GM12872 (cell line): ENCODE results near the gene RBMS1.

Experiments used
- CTCF ChIP-seq: IDR thresholded peaks from 3 replicates; pipeline ENCODE4 v1.5.1; 2011; ENCODE audit warnings: low read depth, mild to moderate bottlenecking, low read length, moderate library complexity; ENCODE audit not compliant: insufficient read depth

Gene RBMS1

GRCh38 chr2:160402997-160403979 lies 90.3 kb downstream of the RBMS1 start:
- TF ChIP-seq CTCF: no peak

GRCh38 chr2:160402501-160402900 lies 91.1 kb downstream of the RBMS1 start:
- no peak for TF ChIP-seq CTCF

GRCh38 chr2:160401895-160402294 lies 91.7 kb downstream of the RBMS1 start:
- TF ChIP-seq CTCF: no peak

- no peak for TF ChIP-seq CTCF
Measured at GRCh38 chr2:160399880-160400279, 93.7 kb downstream of the RBMS1 start.

GRCh38 chr2:160397530-160397865 lies 96.1 kb downstream of the RBMS1 start:
- TF ChIP-seq CTCF: no peak

- no peak for TF ChIP-seq CTCF
Measured at GRCh38 chr2:160394153-160394552, 99.5 kb downstream of the RBMS1 start.

GRCh38 chr2:160392201-160392600 lies 101.4 kb downstream of the RBMS1 start:
- TF ChIP-seq CTCF: no peak
